GM10248 (cell line): ENCODE results near the gene GNMT.

Experiments used
- CTCF ChIA-PET: fragments of 300-600 bp; sonication (Branson Sonifier 250); formaldehyde crosslinking; extraction: SDS; loops from one replicate; lab custom pipeline; 2021; ENCODE audit warnings: antibody characterized with exemption; lab: Yijun Ruan, JAX
- POLR2A ChIA-PET: fragments of 350-650 bp; sonication (Branson Sonifier 250); formaldehyde crosslinking; extraction: SDS; loops from one replicate; lab custom pipeline; 2020; ENCODE audit warnings: antibody characterized with exemption; lab: Yijun Ruan, JAX
- DNase-seq: peaks from one replicate; pipeline ENCODE4 v3.0.0; 2012; ENCODE audit errors: extremely low spot score
- CTCF ChIP-seq: IDR thresholded peaks from 2 replicates; pipeline ENCODE4 v1.5.1; 2012; ENCODE audit warnings: mild to moderate bottlenecking, low read depth; ENCODE audit errors: extremely low read depth, missing control alignments, control extremely low read depth

The GNMT gene

GRCh38 chr6:42959917-42960242, 674 bp upstream of the GNMT start:
- no peak for TF ChIP-seq CTCF
- POLR2A ChIA-PET, result no interaction called here
- no peak for DNase-seq
- CTCF ChIA-PET, result interaction anchor here (0.8 to 1.1 kb wide), 2 partner anchors 21 to 40 kb away, joined by 3 to 4 read pairs; no protein-coding TSS in a partner anchor

GRCh38 chr6:42961020-42961470, 491 bp downstream of the GNMT start:
- TF ChIP-seq CTCF, result no peak
- CTCF ChIA-PET, result interaction anchor here (1.1 kb wide), 1 partner anchor 41 kb away, joined by 3 read pairs; no protein-coding TSS in a partner anchor
- no peak for DNase-seq
- POLR2A ChIA-PET, result no interaction called here

- ChIA-PET POLR2A (no interaction called here), CTCF (interaction anchor here (1.6 to 3.6 kb wide), 2 partner anchors 11 to 13 kb away, joined by 4 to 14 read pairs; no protein-coding TSS in a partner anchor)
- no peak for DNase-seq
- TF ChIP-seq CTCF, result no peak
Measured at GRCh38 chr6:42962096-42962495, 1.5 kb downstream of the GNMT start.

GRCh38 chr6:42962502-42963178, 2.1 kb downstream of the GNMT start:
- CTCF ChIA-PET, result interaction anchor here (1.6 to 3.6 kb wide), 2 partner anchors 10 to 13 kb away, joined by 4 to 14 read pairs; no protein-coding TSS in a partner anchor
- POLR2A ChIA-PET, result no interaction called here
- DNase-seq, result no peak
- no peak for TF ChIP-seq CTCF

- CTCF ChIA-PET, result interaction anchor here (1.6 to 3.6 kb wide), 2 partner anchors 10 to 12 kb away, joined by 4 to 14 read pairs; no protein-coding TSS in a partner anchor
- no peak for DNase-seq
- POLR2A ChIA-PET, result no interaction called here
- TF ChIP-seq CTCF, result no peak
Measured at GRCh38 chr6:42963179-42963854, 2.8 kb downstream of the GNMT start.

GRCh38 chr6:42963855-42964605, 3.5 kb downstream of the GNMT start:
- TF ChIP-seq CTCF, result peak; percentile 47

More at GRCh38 chr6:42963855-42964605, 3.5 kb downstream of the GNMT start:
- no peak for DNase-seq
- ChIA-PET CTCF (interaction anchor here (1.1 to 3.6 kb wide), 4 partner anchors 9 to 211 kb away, joined by 3 to 14 read pairs (median 4); no protein-coding TSS in a partner anchor), POLR2A (interaction anchor here (0.5 kb wide), 1 partner anchor 17 kb away, joined by 3 read pairs; no protein-coding TSS in a partner anchor)
